ENCODE measurements around the gene NCOA1.
A peak's percentile ranks its signal among the peaks of the same experiment; 100 is the strongest.

NCOA1 gene

DNA sequence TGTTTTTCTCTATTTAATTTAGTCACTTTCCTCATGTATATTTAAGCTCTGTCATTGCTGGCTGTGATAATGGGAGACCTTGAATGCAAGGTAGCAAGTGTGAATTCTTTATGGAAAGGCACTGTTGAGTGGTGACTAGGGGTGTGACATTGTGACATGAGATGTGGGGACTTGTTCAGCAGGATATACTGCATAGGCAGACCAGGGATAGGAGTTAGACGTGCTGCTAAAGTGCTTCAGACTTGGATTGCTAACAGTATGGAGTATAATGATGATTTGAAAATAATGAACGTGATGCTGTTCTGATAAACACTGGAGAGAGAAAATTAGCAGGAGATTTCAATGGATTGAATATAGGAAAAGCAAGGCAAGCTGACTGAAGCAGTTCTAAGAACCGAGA, 135.1 kb downstream of the NCOA1 start:
- DNase-seq (ENCODE audit: insufficient read length, low spot score), result no peak
- FAIRE-seq, result peak; percentile 43

GRCh38 chr2:24628746-24629145, 137.7 kb downstream of the NCOA1 start:
- FAIRE-seq (peak; percentile 13), DNase-seq (ENCODE audit: insufficient read length, low spot score) (no peak)
- TF ChIP-seq POU2F2 (IDR thresholded peaks at IDR 0.05; ENCODE audit: low read depth, low read length) (no peak), SPI1 (IDR thresholded peaks at IDR 0.05; ENCODE audit: low read depth, low read length) (no peak), POLR2A (IDR thresholded peaks at IDR 0.05; ENCODE audit: low read depth, low read length) (no peak), POLR2AphosphoS5 (IDR thresholded peaks at IDR 0.05; ENCODE audit: low read depth, low read length) (no peak), TAF1 (IDR thresholded peaks at IDR 0.05; ENCODE audit: low read depth, low read length) (no peak), PAX5 (IDR thresholded peaks at IDR 0.05; ENCODE audit: insufficient read depth, low read length, severe bottlenecking) (no peak)

More for the DNA sequence above, 135.1 kb downstream of the NCOA1 start:
- TF ChIP-seq SPI1 (IDR thresholded peaks at IDR 0.05; ENCODE audit: low read depth, low read length) (no peak), POU2F2 (IDR thresholded peaks at IDR 0.05; ENCODE audit: low read depth, low read length) (no peak), POLR2AphosphoS5 (IDR thresholded peaks at IDR 0.05; ENCODE audit: low read depth, low read length) (no peak), PAX5 (IDR thresholded peaks at IDR 0.05; ENCODE audit: insufficient read depth, low read length, severe bottlenecking) (no peak), TAF1 (IDR thresholded peaks at IDR 0.05; ENCODE audit: low read depth, low read length) (no peak), POLR2A (IDR thresholded peaks at IDR 0.05; ENCODE audit: low read depth, low read length) (no peak)

GRCh38 chr2:24632172-24632571, 141.1 kb downstream of the NCOA1 start:
- FAIRE-seq (peak; percentile 35), DNase-seq (ENCODE audit: insufficient read length, low spot score) (no peak)
- no peak for TF ChIP-seq TAF1 (IDR thresholded peaks at IDR 0.05; ENCODE audit: low read depth, low read length)
- TF ChIP-seq POU2F2 (IDR thresholded peaks at IDR 0.05; ENCODE audit: low read depth, low read length), result no peak
- no peak for TF ChIP-seq PAX5 (IDR thresholded peaks at IDR 0.05; ENCODE audit: insufficient read depth, low read length, severe bottlenecking)
- no peak for TF ChIP-seq SPI1 (IDR thresholded peaks at IDR 0.05; ENCODE audit: low read depth, low read length)
- TF ChIP-seq POLR2AphosphoS5 (IDR thresholded peaks at IDR 0.05; ENCODE audit: low read depth, low read length), result no peak
- TF ChIP-seq POLR2A (IDR thresholded peaks at IDR 0.05; ENCODE audit: low read depth, low read length), result no peak

GRCh38 chr2:24635181-24635580, 144.1 kb downstream of the NCOA1 start:
- DNase-seq (ENCODE audit: insufficient read length, low spot score) (no peak), FAIRE-seq (no peak)
- no peak for TF ChIP-seq TAF1 (IDR thresholded peaks at IDR 0.05; ENCODE audit: low read depth, low read length)
- no peak for TF ChIP-seq SPI1 (IDR thresholded peaks at IDR 0.05; ENCODE audit: low read depth, low read length)
- TF ChIP-seq POLR2AphosphoS5 (IDR thresholded peaks at IDR 0.05; ENCODE audit: low read depth, low read length), result no peak
- no peak for TF ChIP-seq POU2F2 (IDR thresholded peaks at IDR 0.05; ENCODE audit: low read depth, low read length)
- TF ChIP-seq POLR2A (IDR thresholded peaks at IDR 0.05; ENCODE audit: low read depth, low read length), result no peak
- no peak for TF ChIP-seq PAX5 (IDR thresholded peaks at IDR 0.05; ENCODE audit: insufficient read depth, low read length, severe bottlenecking)

GRCh38 chr2:24638568-24638967, 147.5 kb downstream of the NCOA1 start:
- DNase-seq (ENCODE audit: insufficient read length, low spot score) (no peak), FAIRE-seq (peak; percentile 5)
- no peak for TF ChIP-seq POLR2AphosphoS5 (IDR thresholded peaks at IDR 0.05; ENCODE audit: low read depth, low read length)
- no peak for TF ChIP-seq PAX5 (IDR thresholded peaks at IDR 0.05; ENCODE audit: insufficient read depth, low read length, severe bottlenecking)
- TF ChIP-seq POLR2A (IDR thresholded peaks at IDR 0.05; ENCODE audit: low read depth, low read length), result no peak
- no peak for TF ChIP-seq TAF1 (IDR thresholded peaks at IDR 0.05; ENCODE audit: low read depth, low read length)
- TF ChIP-seq SPI1 (IDR thresholded peaks at IDR 0.05; ENCODE audit: low read depth, low read length), result no peak
- no peak for TF ChIP-seq POU2F2 (IDR thresholded peaks at IDR 0.05; ENCODE audit: low read depth, low read length)

DNA sequence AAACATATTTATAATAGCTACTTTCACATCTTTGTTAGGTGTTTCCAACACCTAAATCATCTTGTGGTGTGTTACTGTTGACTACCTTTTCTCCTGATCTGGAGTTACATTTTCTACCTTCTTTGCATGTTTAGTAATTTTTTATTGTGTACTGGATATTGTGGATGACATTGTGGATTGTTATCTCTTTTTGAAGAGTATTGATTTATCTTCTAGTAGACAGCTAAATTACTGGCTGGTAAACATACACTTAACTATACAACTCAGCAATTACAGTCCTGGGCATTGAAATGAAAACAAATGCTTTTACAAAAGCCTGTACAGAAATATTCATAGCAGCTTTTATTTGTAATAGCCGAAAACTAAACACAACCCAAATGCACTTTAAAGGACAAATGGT, 151.3 kb downstream of the NCOA1 start:
- TF ChIP-seq SPI1 (IDR thresholded peaks at IDR 0.05; ENCODE audit: low read depth, low read length) (no peak), TAF1 (IDR thresholded peaks at IDR 0.05; ENCODE audit: low read depth, low read length) (no peak), PAX5 (IDR thresholded peaks at IDR 0.05; ENCODE audit: insufficient read depth, low read length, severe bottlenecking) (no peak), POLR2AphosphoS5 (IDR thresholded peaks at IDR 0.05; ENCODE audit: low read depth, low read length) (no peak), POU2F2 (IDR thresholded peaks at IDR 0.05; ENCODE audit: low read depth, low read length) (no peak), POLR2A (IDR thresholded peaks at IDR 0.05; ENCODE audit: low read depth, low read length) (no peak)
- FAIRE-seq (no peak), DNase-seq (ENCODE audit: insufficient read length, low spot score) (no peak)

- DNase-seq (ENCODE audit: insufficient read length, low spot score) (no peak), FAIRE-seq (no peak)
- TF ChIP-seq POLR2AphosphoS5 (IDR thresholded peaks at IDR 0.05; ENCODE audit: low read depth, low read length) (no peak), SPI1 (IDR thresholded peaks at IDR 0.05; ENCODE audit: low read depth, low read length) (no peak), PAX5 (IDR thresholded peaks at IDR 0.05; ENCODE audit: insufficient read depth, low read length, severe bottlenecking) (no peak), POU2F2 (IDR thresholded peaks at IDR 0.05; ENCODE audit: low read depth, low read length) (no peak), POLR2A (IDR thresholded peaks at IDR 0.05; ENCODE audit: low read depth, low read length) (no peak), TAF1 (IDR thresholded peaks at IDR 0.05; ENCODE audit: low read depth, low read length) (no peak)
Measured at GRCh38 chr2:24643051-24643450, 152.0 kb downstream of the NCOA1 start.

DNA sequence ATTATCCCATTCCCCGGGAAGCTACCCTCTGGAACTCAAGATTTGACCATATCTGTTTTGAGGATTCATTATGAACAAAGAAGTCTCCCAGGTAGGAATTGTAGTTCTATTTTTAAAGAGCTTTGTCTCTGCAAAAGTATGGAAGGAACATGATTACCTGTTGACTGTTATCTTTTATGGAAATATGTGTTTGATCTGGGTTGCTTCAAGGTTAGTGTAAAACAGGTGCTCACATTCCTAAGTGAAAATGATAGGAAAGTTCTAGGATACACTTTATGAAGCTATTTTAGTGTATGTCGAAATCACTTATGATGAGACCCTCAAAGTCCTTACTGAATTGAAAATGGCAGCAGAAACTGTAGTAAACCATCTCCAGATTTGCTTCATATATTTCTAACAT, 153.0 kb downstream of the NCOA1 start:
- TF ChIP-seq POU2F2 (IDR thresholded peaks at IDR 0.05; ENCODE audit: low read depth, low read length) (no peak), SPI1 (IDR thresholded peaks at IDR 0.05; ENCODE audit: low read depth, low read length) (no peak), TAF1 (IDR thresholded peaks at IDR 0.05; ENCODE audit: low read depth, low read length) (no peak), POLR2A (IDR thresholded peaks at IDR 0.05; ENCODE audit: low read depth, low read length) (no peak), POLR2AphosphoS5 (IDR thresholded peaks at IDR 0.05; ENCODE audit: low read depth, low read length) (no peak), PAX5 (IDR thresholded peaks at IDR 0.05; ENCODE audit: insufficient read depth, low read length, severe bottlenecking) (no peak)
- no peak for DNase-seq (ENCODE audit: insufficient read length, low spot score)
- FAIRE-seq, result no peak

DNA sequence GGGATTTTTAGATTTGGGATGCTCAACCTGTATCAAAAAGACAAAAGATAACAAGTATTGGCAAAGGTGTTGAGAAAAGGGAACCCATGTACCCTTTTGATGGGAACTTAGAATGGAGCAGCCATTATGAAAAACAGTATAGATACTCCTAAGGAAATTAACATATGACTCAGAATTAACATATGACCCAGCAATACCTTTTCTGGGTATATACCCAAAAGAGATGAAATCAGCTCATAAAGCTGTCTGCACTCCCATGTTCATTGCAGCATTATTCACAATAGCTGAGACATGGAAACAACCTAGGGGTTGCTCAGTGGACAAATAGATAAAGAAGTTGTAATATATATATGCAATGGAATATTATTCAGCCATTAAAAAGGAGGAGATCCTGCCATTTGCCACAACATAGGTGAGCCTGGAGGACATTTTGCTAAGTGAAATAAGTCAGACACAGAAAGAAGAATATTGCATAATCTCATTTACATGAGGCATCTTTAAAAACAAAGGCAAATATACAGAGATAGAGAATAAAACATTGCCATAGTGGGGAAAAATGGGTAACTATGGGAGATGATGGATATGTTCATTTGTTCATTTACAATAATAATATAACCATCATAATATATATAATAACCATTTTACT, 160.1 kb downstream of the NCOA1 start:
- FAIRE-seq, result no peak
- no peak for TF ChIP-seq POLR2A (IDR thresholded peaks at IDR 0.05; ENCODE audit: low read depth, low read length)
- TF ChIP-seq POU2F2 (IDR thresholded peaks at IDR 0.05; ENCODE audit: low read depth, low read length), result no peak
- no peak for TF ChIP-seq SPI1 (IDR thresholded peaks at IDR 0.05; ENCODE audit: low read depth, low read length)
- TF ChIP-seq TAF1 (IDR thresholded peaks at IDR 0.05; ENCODE audit: low read depth, low read length), result no peak
- no peak for TF ChIP-seq PAX5 (IDR thresholded peaks at IDR 0.05; ENCODE audit: insufficient read depth, low read length, severe bottlenecking)
- TF ChIP-seq POLR2AphosphoS5 (IDR thresholded peaks at IDR 0.05; ENCODE audit: low read depth, low read length), result no peak

More for the DNA sequence above, 160.1 kb downstream of the NCOA1 start:
- DNase-seq (ENCODE audit: insufficient read length, low spot score), result no peak

Measured in GM12891 (cell line).